K562 (cell line): ENCODE data around the gene DBH. TPM values are rescaled to one million over a fixed set of nuclear protein-coding genes. Genes with fewer than 3 reads are reported as not detected.

Experiments
- ATAC-seq: fragments of 200-7000 bp; cut with Tn5 transposase; 3 replicates; pipeline ENCODE4 v1.9.1; 2020; ENCODE audit warnings: moderate library complexity
- BruUV-seq: library from RNA; stranded (reverse); fragments of 400-500 nt; replicated peaks from 2 replicates; lab custom pipeline; 2021; lab: Mats Ljungman, UMichigan
- CTCF ChIA-PET: fragments of 300-600 bp; formaldehyde crosslinking; extraction: SDS; loops from one replicate; lab custom pipeline; 2021; ENCODE audit warnings: low intra/inter-chr PET ratio; lab: Yijun Ruan, JAX
- POLR2A ChIA-PET: fragments of 300-600, 350-650 bp; sonication (Branson Sonifier 250); formaldehyde crosslinking; extraction: SDS; loops from one replicate; lab custom pipeline; 2021; ENCODE audit warnings: antibody characterized with exemption, inconsistent platforms; lab: Yijun Ruan, JAX
- DNase-seq, 4 experiments: peaks; one replicate each; pipeline versions ENCODE4 v3.0.0 to v3.0.0-alpha.2; 2011 to 2018; ENCODE audit warnings: low spot score in 3 of 4, mixed read lengths in 3 of 4; ENCODE audit errors: extremely low read depth in 1 of 4
- FAIRE-seq: peaks from 2 replicates; lab custom pipeline; 2011; peaks lifted over from hg19 to GRCh38; lab: Jason Lieb, UNC
- H2AFZ ChIP-seq: 2 replicates; pipeline ENCODE4 v1.6.0; 2011; ENCODE audit warnings: low read depth, low read length, control low read depth, inconsistent platforms
- H3K27ac ChIP-seq: fragments of 200-600 bp; 3 replicates; pipeline ENCODE4 v1.8.0; 2011; ENCODE audit warnings: low read depth, mild to moderate bottlenecking, control low read depth, inconsistent platforms, low read length, moderate library complexity, mixed read lengths; ENCODE audit errors: extremely low read depth
- H3K27me3 ChIP-seq, 2 experiments: fragments of 300-600 bp in 1 of 2; 2 replicates in 1 of 2; 3 replicates in 1 of 2; pipeline versions ENCODE4 v1.6.0 to v1.8.0; 2011; ENCODE audit warnings: inconsistent platforms in 2 of 2, low read length in 2 of 2, mild to moderate bottlenecking in 1 of 2, mixed read lengths in 1 of 2, moderate library complexity in 1 of 2; ENCODE audit not compliant: control insufficient read depth in 2 of 2, insufficient read depth in 2 of 2
- H3K36me3 ChIP-seq: fragments of 300-600 bp; 3 replicates; pipeline ENCODE4 v1.8.0; 2011; ENCODE audit warnings: mild to moderate bottlenecking, low read length, inconsistent platforms; ENCODE audit not compliant: control insufficient read depth, insufficient read depth
- H3K4me1 ChIP-seq, 2 experiments: fragments of 200-600 bp in 1 of 2; replicated peaks in 1 of 2; 2 replicates in 1 of 2; 3 replicates in 1 of 2; pipeline versions ENCODE4 v1.5.1 to v1.8.0; 2011; ENCODE audit warnings: inconsistent platforms in 2 of 2, low read length in 2 of 2, mild to moderate bottlenecking in 1 of 2, mixed read lengths in 1 of 2, moderate library complexity in 1 of 2; ENCODE audit not compliant: control insufficient read depth in 2 of 2, insufficient read depth in 2 of 2
- H3K4me2 ChIP-seq: 2 replicates; pipeline ENCODE4 v1.6.1; 2011; ENCODE audit warnings: low read length, control low read depth, inconsistent platforms, mixed read lengths; ENCODE audit not compliant: insufficient read depth
- H3K4me3 ChIP-seq: fragments of 200-600 bp; sonication (generic), shearing (Covaris generic); 2 replicates; pipeline ENCODE4 v1.5.1; 2016; ENCODE audit warnings: control low read depth, inconsistent platforms
- H3K79me2 ChIP-seq: fragments of 200-600 bp; 3 replicates; pipeline ENCODE4 v1.8.0; 2011; ENCODE audit warnings: low read length, inconsistent platforms; ENCODE audit not compliant: control insufficient read depth, insufficient read depth
- H3K9ac ChIP-seq, 2 experiments: 2 replicates each; pipeline versions ENCODE4 v1.6.0 to v1.6.1; 2011; ENCODE audit warnings: low read depth in 2 of 2, low read length in 2 of 2, control low read depth in 1 of 2, inconsistent platforms in 1 of 2, mild to moderate bottlenecking in 1 of 2, mixed read lengths in 1 of 2; ENCODE audit not compliant: insufficient read depth in 1 of 2
- H3K9me1 ChIP-seq: one replicate; pipeline ENCODE4 v1.6.0; 2011; ENCODE audit warnings: inconsistent platforms, mild to moderate bottlenecking, low read length, moderate library complexity; ENCODE audit not compliant: control insufficient read depth, insufficient read depth
- H3K9me3 ChIP-seq: replicated peaks from 2 replicates; pipeline ENCODE4 v1.5.1; 2011; ENCODE audit warnings: low read depth, low read length, inconsistent platforms; ENCODE audit not compliant: control insufficient read depth, insufficient read depth
- H4K20me1 ChIP-seq: replicated peaks from 2 replicates; pipeline ENCODE4 v1.6.1; 2011; ENCODE audit warnings: low read length, inconsistent platforms, mixed read lengths; ENCODE audit not compliant: control insufficient read depth, insufficient read depth
- BDP1 ChIP-seq: IDR thresholded peaks from 3 replicates; pipeline ENCODE4 v1.6.1; 2011; ENCODE audit not compliant: insufficient read length, insufficient read depth
- DPF2 ChIP-seq: fragments of 450-650 bp; IDR thresholded peaks from 2 replicates; pipeline ENCODE4 v1.6.1; 2016
- SAP30 ChIP-seq: fragments of 200-600 bp; sonication (generic); IDR thresholded peaks from 2 replicates; pipeline ENCODE4 v1.6.1; 2012; ENCODE audit warnings: borderline replicate concordance, low read depth, mild to moderate bottlenecking, moderate library complexity, low read length, control low read depth, inconsistent platforms; ENCODE audit not compliant: insufficient read depth, poor library complexity, severe bottlenecking
- TCFL5 ChIP-seq: fragments of 250-450 bp; sonication (Bioruptor Pico); conservative IDR thresholded peaks from 2 replicates; pipeline ENCODE4 v1.6.1; 2021; ENCODE audit warnings: mild to moderate bottlenecking, moderate library complexity, matching md5 sums
- ZNF217 ChIP-seq: sonication (generic); formaldehyde crosslinking; IDR thresholded peaks from 2 replicates; pipeline ENCODE4 v1.8.0; 2022; ENCODE audit warnings: mild to moderate bottlenecking, missing genetic modification reagents
- ZNF444 ChIP-seq: fragments of 250-450 bp; sonication (Bioruptor Pico); IDR thresholded peaks from 2 replicates; pipeline ENCODE4 v1.4.0; 2020; ENCODE audit warnings: mild to moderate bottlenecking, moderate library complexity
- ZNF778 ChIP-seq: fragments of 450-650 bp; formaldehyde crosslinking; IDR thresholded peaks from 2 replicates; pipeline ENCODE4 v1.4.0; 2020; ENCODE audit warnings: mild to moderate bottlenecking, moderate library complexity
- WGBS: fragments of 100-300 bp; shearing (Covaris generic); methylation state at CpG from one replicate; pipeline ENCODE4 v1.1.6; 2016; ENCODE audit warnings: low coverage, mixed read lengths; ENCODE audit not compliant: insufficient coverage; ENCODE audit errors: missing lambda C conversion rate; 5-methylcytosine and 5-hydroxymethylcytosine counted together
- in situ Hi-C: fragments of 300-500 bp; cut with MboI; formaldehyde crosslinking; loops from 4 replicates; pipeline ENCODE4 v1.15.0; 2018; ENCODE audit warnings: inconsistent platforms, mixed read lengths
- intact Hi-C: fragments of 100-400 bp; cut with micrococcal nuclease; formaldehyde crosslinking; loops from 2 replicates; pipeline ENCODE4 v1.14.2; 2022
- polyA plus RNA-seq, 8 experiments: library from polyadenylated mRNA; depleted of rRNA in 4 of 8; stranded (reverse) in 5 of 8; unstranded in 3 of 8; fragments of >200 nt; fragmentation: Nextera tagmentation in 2 of 8; fragmentation: Illumina TruSeq in 1 of 8; extraction: Ambion mirVana in 2 of 8; extraction: Trizol in 1 of 8; gene quantifications; 2 replicates each; pipeline versions ENCODE4 v1.2.1 to v1.2.3, GENCODE V29; 2011 to 2014; ENCODE audit warnings: inconsistent platforms in 1 of 8, missing spikeins in 1 of 8
- total RNA-seq, 7 experiments: library from RNA; depleted of rRNA in 6 of 7; stranded (reverse); fragments of >200 nt in 6 of 7; fragmentation: Illumina TruSeq in 2 of 7; extraction: Trizol in 2 of 7; gene quantifications; 2 replicates each; pipeline versions ENCODE4 v1.2.1 to v1.2.3, GENCODE V29; 2011 to 2021; ENCODE audit warnings: low replicate concordance in 1 of 7
- TF ChIP-seq, protein P1 (sequence below): IDR thresholded peaks from 2 replicates; pipeline ENCODE4 v1.6.1; 2011; ENCODE audit not compliant: insufficient read length; ENCODE audit errors: extremely low read depth
- TF ChIP-seq, protein P2 (sequence below): fragments of 450-650 bp; IDR thresholded peaks from 2 replicates; pipeline ENCODE4 v1.6.1; 2016; ENCODE audit warnings: borderline replicate concordance
- TF ChIP-seq, protein P3 (sequence below), 3 experiments: fragments of 200-800 bp in 1 of 3; fragments of 250-450 bp in 1 of 3; fragments of 450-650 bp in 1 of 3; sonication (Bioruptor Pico) in 1 of 3; sonication (Bioruptor generic) in 1 of 3; formaldehyde crosslinking in 1 of 3; IDR thresholded peaks; 2 replicates each; pipeline versions ENCODE4 v1.6.1 to v1.8.0; 2016 to 2022; ENCODE audit warnings: mild to moderate bottlenecking in 2 of 3, missing genetic modification characterization in 2 of 3, missing compliant biosample characterization in 1 of 3, moderate library complexity in 1 of 3

DBH gene
- total and polyA plus RNA-seq, 9 of the 15 experiments (the other 6 are each of a cell fraction or from before 2014, with no cell fraction given): not detected

DNA sequence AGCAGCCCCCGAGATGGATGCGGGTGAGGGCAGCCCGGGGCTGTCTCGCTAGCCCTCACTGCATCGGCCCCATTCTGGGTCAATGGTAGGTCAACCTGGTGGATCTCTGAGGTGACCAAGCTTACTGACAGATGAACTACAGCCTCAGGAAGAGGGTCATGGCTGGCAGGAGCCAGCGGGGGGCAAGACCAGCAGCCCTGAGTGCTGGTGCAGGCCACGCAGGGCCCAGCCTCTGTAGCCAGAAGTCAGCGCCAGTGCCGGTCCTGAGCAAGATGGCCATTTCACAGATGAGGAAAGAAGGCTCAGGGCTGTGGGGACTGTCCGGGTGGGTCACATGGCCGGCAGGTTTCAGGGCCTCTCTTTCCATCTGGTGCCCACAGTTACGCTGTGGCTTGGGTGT is 5.1 kb upstream of the DBH start:
- Histone ChIP-seq H3K27me3 (peaks cover 0 to 58% of the 10 kb centered on the region in 2 experiments; a peak in 2 of 5 replicates), H3K4me2 (no peak overlapping the region), H3K79me2 (no peaks in the 10 kb centered on the region), H3K4me1 (peaks cover 0 to 8% of the 10 kb centered on the region in 2 experiments; a peak in 3 of 5 replicates), H3K9me3 (no peaks in the 10 kb centered on the region), H3K9ac (no peak overlapping the region), H3K36me3 (no peaks in the 10 kb centered on the region), H4K20me1 (0 out of 2 replicates have a peak, but pooled peaks cover 2% of the 10 kb centered on the region), H3K4me3 (no peak overlapping the region), H2AFZ (no peak overlapping the region), H3K27ac (no peak overlapping the region), H3K9me1 (no peaks in the 10 kb centered on the region)
- no TSS peak for BruUV-seq
- no peak for ATAC-seq
- in situ Hi-C loops (no loop called here), intact Hi-C loops (no loop called here)
- TF ChIP-seq, protein P1, sequence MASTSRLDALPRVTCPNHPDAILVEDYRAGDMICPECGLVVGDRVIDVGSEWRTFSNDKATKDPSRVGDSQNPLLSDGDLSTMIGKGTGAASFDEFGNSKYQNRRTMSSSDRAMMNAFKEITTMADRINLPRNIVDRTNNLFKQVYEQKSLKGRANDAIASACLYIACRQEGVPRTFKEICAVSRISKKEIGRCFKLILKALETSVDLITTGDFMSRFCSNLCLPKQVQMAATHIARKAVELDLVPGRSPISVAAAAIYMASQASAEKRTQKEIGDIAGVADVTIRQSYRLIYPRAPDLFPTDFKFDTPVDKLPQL: no peak
- TF ChIP-seq, protein P2, sequence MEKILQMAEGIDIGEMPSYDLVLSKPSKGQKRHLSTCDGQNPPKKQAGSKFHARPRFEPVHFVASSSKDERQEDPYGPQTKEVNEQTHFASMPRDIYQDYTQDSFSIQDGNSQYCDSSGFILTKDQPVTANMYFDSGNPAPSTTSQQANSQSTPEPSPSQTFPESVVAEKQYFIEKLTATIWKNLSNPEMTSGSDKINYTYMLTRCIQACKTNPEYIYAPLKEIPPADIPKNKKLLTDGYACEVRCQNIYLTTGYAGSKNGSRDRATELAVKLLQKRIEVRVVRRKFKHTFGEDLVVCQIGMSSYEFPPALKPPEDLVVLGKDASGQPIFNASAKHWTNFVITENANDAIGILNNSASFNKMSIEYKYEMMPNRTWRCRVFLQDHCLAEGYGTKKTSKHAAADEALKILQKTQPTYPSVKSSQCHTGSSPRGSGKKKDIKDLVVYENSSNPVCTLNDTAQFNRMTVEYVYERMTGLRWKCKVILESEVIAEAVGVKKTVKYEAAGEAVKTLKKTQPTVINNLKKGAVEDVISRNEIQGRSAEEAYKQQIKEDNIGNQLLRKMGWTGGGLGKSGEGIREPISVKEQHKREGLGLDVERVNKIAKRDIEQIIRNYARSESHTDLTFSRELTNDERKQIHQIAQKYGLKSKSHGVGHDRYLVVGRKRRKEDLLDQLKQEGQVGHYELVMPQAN: no peak
- TF ChIP-seq SAP30 (no peak), ZNF217 (CRISPR knock-in tag) (no peak), TCFL5 (CRISPR knock-in tag) (no peak), DPF2 (no peak), BDP1 (no peak), ZNF444 (CRISPR knock-in tag) (no peak), ZNF778 (CRISPR knock-in tag) (no peak)
- TF ChIP-seq, protein P3, sequence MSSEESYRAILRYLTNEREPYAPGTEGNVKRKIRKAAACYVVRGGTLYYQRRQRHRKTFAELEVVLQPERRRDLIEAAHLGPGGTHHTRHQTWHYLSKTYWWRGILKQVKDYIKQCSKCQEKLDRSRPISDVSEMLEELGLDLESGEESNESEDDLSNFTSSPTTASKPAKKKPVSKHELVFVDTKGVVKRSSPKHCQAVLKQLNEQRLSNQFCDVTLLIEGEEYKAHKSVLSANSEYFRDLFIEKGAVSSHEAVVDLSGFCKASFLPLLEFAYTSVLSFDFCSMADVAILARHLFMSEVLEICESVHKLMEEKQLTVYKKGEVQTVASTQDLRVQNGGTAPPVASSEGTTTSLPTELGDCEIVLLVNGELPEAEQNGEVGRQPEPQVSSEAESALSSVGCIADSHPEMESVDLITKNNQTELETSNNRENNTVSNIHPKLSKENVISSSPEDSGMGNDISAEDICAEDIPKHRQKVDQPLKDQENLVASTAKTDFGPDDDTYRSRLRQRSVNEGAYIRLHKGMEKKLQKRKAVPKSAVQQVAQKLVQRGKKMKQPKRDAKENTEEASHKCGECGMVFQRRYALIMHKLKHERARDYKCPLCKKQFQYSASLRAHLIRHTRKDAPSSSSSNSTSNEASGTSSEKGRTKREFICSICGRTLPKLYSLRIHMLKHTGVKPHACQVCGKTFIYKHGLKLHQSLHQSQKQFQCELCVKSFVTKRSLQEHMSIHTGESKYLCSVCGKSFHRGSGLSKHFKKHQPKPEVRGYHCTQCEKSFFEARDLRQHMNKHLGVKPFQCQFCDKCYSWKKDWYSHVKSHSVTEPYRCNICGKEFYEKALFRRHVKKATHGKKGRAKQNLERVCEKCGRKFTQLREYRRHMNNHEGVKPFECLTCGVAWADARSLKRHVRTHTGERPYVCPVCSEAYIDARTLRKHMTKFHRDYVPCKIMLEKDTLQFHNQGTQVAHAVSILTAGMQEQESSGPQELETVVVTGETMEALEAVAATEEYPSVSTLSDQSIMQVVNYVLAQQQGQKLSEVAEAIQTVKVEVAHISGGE (CRISPR knock-in tag; IDR thresholded peaks at IDR 0.05): no peak
- no peak for DNase-seq
- 1% methylated on average over 12 of the region's 12 CpGs for WGBS
- ChIA-PET CTCF (no interaction called here), POLR2A (no interaction called here)
- no peak for FAIRE-seq
